ENCODE data around the gene OSCAR.

Gene OSCAR, protein sequence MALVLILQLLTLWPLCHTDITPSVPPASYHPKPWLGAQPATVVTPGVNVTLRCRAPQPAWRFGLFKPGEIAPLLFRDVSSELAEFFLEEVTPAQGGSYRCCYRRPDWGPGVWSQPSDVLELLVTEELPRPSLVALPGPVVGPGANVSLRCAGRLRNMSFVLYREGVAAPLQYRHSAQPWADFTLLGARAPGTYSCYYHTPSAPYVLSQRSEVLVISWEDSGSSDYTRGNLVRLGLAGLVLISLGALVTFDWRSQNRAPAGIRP

GRCh38 chr19:54100561-54100960 lies at the start of gene OSCAR:
TSS of gene OSCAR (minus strand) at chr19:54100803. CDS start at chr19:54100792, 11 bp downstream.
- DNase-seq: no peak

- no peak for DNase-seq
These were observed 48.6 kb upstream of the OSCAR start for GRCh38 chr19:54149021-54149812.

DNA sequence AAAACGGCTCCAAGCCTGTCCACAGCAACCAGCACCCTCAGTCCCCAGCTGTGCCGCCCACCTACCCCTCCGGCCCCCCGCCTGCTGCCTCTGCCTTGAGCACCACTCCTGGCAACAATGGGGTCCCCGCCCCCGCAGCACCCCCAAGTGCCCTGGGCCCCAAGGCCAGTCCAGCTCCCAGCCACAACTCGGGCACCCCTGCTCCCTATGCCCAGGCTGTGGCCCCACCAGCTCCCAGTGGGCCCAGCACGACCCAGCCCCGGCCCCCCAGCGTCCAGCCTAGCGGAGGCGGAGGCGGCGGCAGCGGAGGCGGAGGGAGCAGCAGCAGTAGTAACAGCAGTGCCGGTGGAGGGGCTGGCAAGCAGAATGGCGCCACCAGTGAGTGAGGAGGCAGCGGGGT lies 47.6 kb upstream of the OSCAR start:
- no peak for DNase-seq

- no peak for DNase-seq
These were observed 47.1 kb upstream of the OSCAR start for GRCh38 chr19:54147676-54148075.

- DNase-seq: no peak
These were observed 45.0 kb upstream of the OSCAR start for GRCh38 chr19:54145541-54146158.

DNA sequence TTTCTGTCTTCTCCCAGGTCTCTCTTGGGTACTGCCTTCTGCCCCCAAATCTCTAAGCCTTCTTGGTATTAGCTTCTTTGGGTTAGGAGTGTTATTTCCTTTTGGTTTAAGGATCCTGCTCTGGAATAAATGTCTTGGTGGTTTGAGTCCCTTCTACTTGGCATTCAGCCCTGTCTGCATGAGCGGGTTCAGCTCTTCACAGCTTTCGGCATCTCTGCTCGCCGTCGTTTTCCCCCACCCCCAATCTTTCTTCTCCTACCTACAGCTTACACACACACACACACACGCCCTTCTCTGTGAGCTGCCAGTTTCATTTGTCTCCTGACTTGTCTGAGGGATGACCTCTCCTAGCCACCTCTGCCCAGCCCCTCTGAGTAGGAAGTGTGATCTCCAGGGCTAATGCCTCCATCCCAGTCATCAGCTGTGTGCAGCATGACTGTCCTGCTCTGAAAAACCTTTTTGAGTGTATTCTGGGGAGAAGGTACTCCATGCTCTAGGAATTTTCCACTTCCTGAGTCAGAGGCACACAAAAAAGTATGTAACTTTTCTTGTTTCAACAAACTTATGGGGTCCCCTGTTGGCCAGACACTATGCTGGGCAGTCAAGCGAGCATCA lies 41.7 kb upstream of the OSCAR start:
- no peak for DNase-seq

DNA sequence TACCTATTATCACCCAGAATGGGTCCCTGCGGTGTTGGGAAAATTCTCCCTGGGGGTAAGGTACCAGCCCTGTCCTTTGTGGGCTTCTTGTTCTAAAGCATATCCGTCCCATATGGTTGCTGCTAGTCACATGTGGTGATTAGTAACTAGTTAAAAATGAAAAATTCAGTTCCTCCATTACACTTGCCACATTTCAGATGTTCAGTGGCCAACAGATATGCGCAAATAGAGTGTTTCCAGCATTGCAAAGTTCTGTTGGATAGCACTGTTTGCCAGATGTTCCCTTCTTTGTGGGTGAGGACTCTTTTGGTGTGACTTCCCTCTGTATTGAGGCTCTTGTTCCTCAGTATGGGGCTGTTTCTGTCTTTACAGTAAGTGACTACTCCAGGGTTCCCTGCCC lies 40.8 kb upstream of the OSCAR start:
- DNase-seq: no peak

GRCh38 chr19:54138489-54139256 lies 38.1 kb upstream of the OSCAR start:
- no peak for DNase-seq

DNA sequence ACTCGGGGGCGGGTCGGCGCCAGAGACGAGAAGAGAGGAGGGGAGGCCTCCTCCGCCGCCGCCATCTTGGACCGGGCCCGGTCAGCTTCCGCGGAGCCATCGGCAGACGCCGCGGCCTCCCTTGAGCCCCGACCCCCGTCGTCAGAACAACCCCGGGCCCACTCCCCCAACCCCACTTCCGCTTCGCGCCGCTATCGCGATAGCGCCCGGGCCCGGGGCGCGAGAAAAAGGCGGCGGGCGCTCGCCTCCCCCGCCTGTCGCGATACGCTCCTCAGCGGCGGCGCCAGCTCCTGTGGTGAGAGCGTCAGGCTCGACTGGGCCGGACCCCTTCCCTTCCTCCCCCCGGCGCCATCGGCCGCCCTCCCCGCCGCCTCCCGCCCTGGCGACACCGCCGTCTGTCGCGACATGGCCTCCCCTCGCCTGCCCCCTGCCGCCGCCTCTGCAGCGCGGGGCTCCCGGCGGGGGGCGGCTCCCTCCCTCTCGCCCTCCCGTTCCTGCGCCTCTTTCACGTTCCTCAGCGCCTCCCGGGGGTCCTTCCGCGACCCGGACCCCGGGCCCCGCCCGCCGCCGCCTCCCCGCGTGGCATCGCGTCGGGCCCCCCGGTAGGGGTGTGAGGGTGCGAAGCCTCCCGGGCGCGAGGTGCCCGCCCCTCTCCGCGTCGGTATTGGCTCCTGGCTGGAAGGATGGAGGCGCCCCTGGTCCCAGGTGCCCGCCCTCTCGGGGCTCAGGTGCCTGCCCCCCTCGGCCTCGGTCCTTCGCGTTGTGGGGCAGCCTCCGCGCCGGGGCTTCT lies 37.3 kb upstream of the OSCAR start, which contains the start of gene CNOT3:
Gene CNOT3, plus strand, starts transcription at position 64 of the 790 bp plus-strand sequence. CDS start 5,217 bp downstream, outside the sequence.
- DNase-seq: no peak

DNA sequence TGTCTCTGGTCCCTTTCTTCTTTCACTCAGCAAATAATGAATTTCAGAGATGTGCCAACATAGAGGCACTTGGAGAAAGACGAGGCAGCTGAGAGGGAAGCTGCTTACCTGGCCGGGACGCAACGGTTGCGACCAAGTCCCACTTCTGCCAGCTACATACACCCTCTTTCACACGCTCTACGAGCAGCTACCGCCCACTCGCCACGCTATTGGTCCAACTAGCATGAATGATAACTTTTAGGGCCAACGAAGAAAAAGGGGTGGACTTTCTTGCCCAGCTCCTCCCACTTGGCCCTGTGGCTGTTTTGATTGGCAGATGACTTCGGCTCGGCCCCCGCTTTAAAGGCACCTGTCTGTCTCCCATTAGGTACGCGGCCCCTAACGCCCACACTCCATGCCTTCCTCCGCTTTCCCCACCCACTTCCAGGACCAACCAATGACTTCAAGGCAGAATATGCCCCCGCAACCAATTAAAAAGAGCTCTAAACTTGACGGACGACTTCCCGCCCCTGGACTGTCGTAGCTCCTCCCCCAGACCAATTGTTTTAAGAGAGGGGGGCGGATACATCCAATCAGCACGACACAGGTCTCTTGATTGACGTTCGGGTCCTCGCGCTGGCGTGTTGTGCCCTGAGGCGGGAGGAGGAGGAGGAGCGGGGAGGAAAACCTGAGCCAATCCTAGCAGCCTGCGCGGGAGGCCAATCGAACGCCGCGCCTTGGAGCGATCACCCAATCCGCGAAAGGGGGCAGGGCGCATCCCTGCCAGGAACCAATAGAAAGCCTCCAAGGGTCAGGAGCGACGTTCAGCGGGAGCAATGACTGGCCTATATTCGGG lies 36.5 kb upstream of the OSCAR start:
- peak; percentile 100 for DNase-seq

DNA sequence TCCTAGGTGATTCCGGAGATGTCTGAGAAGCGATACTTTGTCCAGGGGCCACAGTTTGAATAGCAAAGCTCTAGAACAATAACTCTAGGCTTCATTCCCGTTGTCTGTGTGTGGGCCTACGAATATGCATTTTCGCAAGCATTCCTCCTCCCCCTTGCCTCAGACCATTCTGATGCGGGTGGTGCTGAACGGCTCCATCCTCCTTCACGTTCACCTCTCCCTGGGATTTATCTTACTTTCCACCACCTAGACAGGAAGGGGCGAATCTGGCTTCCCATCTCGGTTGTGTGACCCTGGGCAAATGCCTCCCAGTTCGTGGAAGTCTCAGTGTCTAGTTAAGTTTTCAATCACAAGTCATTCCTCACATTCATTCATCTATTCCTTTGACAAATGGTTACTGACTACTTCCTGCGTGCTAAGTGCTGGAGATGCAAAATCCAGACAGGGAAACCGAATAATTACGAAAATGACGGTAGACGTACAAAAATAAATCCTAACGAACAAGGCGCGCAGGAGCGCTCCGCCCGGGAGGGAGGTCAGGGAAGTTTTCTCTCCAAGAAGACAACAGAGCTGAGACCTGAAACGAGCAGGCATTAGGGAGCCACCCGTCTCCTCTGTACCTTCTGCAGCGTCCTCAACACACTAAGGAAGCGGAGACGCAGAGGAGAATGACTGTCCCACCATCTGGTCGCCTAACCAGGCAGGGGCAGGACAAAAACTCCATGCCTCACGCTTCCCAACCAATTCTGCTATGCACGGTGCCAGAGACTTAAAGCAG lies 35.7 kb upstream of the OSCAR start:
- DNase-seq: no peak

DNA sequence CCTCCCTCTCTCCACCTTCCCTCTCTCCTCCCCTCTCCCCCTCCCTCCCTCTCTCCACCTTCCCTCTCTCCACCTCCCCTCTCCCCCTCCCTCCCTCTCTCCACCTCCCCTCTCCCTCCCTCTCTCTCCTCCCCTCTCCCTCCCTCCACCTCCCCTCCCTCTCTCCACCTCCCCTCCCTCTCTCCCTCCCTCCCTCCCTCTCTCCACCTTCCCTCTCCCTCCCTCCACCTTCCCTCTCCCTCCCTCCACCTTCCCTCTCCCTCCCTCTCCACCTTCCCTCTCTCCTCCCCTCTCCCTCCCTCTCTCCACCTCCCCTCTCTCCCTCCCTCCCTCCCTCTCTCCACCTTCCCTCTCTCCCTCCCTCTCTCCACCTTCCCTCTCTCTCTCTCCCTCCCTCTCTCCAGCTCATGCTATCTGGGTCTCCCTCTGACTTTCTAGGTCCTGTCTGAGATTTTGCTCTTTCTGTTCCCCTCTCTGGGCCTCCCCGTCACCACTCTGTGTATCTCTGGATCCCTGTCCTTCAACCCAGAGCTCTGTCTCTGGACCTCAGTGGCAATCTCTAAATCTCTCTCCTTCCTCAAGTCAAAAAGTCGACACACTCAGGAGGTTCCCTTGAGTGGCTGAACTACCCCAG lies 33.5 kb upstream of the OSCAR start:
- no peak for DNase-seq

DNA sequence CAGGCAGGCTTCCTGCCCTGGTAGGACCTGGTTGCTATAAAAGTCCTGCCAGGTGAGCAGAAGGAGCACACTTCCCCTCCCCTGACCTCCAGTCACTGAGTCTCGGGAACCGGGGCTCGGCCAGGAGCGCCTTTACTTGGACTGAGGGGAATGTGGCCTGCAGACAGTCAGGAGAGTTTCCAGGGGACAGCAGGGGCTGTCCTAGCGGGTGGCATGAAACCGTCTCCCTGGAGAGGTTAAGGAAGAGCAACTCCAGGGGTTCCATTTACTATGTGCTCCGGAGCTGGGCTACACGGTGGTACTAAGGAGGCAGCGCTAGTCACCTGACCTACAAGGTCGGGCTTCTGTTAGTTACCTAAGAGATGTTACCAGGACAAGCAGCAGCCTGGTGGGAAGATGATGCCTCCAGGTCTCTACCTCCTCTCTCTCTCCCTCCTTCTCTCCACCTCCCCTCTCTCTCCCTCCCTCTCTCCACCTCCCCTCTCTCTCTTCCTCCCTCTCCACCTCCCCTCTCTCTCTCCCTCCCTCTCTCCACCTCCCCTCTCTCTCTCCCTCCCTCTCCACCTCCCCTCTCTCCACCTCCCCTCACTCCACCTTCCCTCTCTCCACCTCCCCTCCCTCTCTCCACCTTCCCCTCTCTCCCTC lies 32.8 kb upstream of the OSCAR start:
- peak; percentile 75 for DNase-seq

DNA sequence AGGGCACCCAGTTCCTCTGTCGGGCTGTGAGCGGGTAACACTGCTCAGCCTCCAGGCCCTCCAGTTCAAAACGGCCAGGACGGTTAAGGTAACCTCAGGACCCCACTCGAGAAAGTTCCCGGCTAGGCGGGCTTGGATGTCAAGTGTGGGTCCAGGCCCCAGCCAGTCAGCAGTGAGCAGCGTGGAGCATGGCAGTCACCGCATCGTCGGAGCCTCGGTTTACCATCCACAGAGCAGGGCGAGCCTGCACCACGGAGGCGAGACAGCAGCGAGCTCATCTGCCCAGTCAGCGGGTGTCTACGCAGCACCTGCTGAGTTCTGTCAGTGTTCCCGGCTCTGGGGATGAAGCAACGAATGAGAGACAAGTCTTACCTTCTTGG lies 29.0 kb upstream of the OSCAR start:
- DNase-seq: no peak

DNA sequence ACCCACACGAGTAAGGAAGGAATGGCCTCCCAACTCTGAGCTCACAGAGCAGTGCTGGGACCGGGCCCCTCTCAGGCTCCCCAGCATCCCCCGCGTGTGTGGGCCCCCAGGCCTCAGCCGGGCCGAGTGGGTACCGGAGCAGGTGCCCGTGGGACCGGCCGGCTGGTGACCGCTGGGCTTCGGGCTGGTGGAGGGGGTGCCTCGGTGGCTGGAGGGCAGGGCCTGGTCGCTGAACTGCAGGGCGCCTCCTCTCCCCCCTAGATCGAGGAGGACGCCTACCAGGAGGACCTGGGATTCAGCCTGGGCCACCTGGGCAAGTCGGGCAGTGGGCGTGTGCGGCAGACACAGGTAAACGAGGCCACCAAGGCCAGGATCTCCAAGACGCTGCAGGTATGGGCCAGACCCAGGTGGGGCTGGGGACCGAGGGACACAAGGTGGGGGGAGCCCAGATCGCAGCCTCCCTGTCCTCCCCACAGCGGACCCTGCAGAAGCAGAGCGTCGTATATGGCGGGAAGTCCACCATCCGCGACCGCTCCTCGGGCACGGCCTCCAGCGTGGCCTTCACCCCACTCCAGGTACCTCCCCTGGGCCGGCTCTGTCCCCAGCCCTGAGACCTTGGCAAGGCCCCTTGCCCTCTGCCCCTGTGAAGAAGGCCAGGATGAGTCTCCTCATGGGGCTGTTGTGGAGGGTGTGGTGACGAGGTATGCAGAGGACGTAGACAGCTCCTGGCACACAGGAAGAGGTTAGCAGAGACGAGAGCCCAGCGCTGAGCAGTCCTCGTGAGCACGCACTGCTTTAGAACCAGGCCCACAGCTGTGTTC lies 28.4 kb upstream of the OSCAR start:
- no peak for DNase-seq

GRCh38 chr19:54128441-54128725 lies 27.8 kb upstream of the OSCAR start:
- DNase-seq: no peak

DNA sequence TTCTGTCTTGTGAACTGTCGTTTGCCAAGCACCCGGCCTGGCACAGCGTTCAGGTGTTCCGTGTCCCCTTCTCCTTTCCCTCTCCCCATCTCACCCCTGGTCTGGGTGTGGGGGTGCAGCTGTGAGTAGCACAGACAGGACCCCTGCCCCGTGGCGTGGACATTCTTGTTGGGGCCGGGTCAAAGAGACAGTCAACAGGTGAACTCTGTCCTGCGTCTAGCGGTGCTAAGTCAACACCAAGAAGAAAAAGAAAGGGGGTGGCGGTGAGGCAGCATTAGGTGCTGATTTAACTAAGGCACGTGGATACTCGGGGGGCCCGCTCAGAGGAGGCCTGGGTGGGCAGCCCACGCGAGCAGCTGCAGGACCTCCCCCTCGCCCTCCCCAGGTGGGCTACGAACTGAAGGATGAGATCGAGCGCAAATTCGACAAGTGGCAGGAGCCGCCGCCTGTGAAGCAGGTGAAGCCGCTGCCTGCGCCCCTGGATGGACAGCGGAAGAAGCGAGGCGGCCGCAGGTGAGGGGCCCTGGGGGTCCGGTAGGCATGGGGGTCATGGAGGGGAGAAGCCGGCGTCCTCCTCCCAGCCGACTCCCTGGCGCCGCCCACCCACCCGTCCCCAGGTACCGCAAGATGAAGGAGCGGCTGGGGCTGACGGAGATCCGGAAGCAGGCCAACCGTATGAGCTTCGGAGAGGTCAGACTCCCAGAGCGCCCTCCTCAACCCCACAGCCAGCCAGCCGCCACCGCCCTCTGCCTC lies 27.3 kb upstream of the OSCAR start:
- DNase-seq: no peak

GRCh38 chr19:54125713-54126112 lies 25.1 kb upstream of the OSCAR start:
- no peak for DNase-seq

Measured in NCI-H510A (cell line).